HL-60/S4 treated with retinoic acid at 250 ng/mL for 4 days and 3 days (cell line): Measurements from ENCODE around the gene SWAP70.
"Not testable (repeated sequence)": the region's sequence is repeated elsewhere in the genome, so short reads cannot be mapped to it uniquely, and the experiment has no call there.

Source experiments
- in situ Hi-C: fragments of 300-500 bp; cut with MboI; formaldehyde crosslinking; loops from 2 replicates; pipeline ENCODE4 v1.7.0; 2022; ENCODE audit warnings: low sequenced_read_pairs

Gene SWAP70

DNA sequence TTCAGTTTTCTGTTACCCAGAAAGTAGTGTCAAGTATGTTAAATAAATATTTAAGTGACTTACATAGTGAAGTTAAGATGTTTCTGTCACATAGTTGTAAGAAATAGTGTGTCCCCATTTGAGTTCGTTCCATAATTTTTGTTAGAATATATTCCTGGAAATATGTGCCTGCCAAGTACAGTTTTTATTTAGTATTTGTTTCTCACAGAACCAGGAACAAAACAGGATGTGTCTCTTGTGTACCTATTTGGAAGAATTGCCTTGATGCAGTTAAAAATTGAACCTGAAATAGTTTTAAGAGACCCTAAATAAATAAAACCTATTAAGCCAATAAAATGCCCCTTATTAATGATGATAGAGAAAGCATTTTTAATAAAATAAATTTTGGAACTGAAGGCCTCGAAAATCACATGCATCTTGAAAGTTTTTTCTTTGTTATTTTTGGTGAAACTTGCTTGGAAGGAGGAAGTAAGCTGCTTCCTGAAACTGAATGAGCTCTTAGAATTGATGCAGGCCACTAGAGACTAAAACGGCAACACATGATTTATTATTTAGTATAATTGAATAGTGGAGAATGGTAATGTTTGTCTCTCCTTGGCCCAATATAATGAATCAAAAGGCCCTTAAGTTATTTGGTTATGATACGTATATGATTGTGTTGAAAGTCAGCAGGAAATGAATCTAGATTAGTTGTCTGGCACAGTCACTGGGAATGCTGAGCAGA is 55.9 kb downstream of the SWAP70 start:
- in situ Hi-C loops, result no loop called here

DNA sequence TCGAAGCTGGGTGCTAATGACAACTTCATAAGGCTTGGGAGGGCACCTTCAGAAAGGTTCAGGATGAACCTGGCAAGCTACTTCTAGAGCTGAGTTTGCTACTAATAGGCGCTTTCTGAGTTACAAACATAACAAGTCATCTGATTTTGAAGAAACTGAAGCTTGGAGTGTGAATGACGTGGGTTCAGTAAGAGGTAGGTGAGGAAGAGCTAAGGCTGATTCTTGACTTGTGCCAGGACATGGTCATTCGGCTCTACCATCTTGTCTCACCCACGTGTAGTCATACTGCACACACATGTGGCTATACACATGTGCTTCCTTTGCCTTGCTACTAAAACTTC is 56.4 kb downstream of the SWAP70 start:
- in situ Hi-C loops, result no loop called here

DNA sequence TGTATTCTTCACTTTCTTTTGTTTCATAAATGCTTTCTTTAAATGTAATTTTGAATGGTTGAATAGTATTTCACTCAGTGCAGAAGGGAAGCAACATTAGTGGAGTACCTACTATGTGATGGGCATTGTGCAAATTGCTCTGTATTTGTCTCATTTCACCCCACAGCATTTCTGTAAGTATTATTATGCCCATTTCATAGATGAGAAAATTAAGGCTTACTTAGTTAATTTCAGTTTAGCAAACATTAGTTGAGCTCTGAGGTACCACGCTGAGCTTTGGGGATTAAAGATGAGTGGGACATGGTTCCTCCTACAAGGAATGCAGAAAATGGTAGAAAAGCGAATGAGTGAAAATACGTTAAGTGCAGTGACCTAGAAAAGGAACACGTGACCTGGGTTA is 58.1 kb downstream of the SWAP70 start:
- in situ Hi-C loops, result no loop called here

DNA sequence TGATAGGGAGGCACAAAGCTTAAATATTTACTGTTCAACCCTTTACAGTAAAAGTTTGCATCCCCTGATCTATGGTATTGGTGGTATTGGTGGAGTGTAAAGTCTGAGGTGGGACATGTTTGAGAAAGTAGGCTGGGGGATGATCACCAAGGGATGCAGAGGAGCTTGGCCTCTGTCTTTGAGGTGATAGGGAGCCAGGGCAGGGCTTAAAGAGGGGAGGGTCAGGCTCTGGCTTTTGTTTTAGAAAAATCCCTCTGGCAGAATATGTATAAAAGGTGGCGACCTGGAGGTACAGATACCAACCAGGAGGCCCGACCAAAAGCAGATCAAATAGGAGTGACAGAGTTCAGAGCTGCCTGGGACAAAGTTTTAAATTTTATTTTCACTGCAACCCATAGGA is 59.0 kb downstream of the SWAP70 start:
- in situ Hi-C loops, result no loop called here

DNA sequence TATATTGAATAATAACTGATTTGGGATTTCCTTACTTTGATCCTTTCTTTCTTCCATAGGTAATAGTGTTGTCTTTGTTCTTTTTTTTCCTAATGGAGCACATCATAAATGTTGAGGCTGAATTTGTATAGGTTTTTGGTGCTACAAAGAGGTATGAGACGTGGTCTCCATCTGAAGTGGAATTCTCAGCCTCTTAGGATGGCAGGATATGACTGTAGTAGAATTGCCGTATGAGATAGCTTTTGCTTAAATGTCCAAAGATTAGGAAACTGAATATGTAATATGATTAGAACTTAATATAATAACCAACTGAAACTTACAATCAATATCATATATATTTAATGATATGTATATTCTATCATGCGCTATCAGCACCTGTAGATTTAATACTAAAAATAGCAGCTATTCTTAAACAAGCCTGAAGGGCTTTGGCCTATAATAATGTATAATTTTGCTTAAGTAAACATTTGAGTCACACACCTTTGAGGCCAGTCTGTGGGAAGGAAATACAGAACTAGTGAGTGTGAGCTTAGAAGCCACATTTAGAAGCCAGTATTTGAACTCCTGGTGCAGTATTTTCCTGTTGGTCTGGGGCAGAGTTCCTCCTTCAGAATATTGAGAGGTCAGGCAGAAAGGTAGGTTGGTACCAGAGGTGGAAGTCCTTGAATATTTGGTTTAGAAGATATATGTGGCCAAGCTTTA is 62.6 kb downstream of the SWAP70 start:
- in situ Hi-C loops, result no loop called here

DNA sequence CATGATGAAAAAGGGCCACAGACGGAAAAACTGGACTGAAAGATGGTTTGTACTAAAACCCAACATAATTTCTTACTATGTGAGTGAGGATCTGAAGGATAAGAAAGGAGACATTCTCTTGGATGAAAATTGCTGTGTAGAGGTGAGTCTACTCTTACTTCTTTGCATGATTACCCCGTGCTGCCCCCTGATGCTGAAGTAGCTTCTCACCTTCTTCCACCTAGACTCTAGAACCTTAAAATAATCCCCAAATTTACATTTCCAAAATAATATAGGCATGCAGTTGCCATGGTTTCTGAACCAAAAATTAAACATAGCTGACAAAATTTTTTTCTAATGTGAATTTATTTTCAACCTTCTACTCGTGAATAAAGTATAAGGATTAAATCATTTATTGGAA is 64.2 kb downstream of the SWAP70 start:
- in situ Hi-C loops, result no loop called here

DNA sequence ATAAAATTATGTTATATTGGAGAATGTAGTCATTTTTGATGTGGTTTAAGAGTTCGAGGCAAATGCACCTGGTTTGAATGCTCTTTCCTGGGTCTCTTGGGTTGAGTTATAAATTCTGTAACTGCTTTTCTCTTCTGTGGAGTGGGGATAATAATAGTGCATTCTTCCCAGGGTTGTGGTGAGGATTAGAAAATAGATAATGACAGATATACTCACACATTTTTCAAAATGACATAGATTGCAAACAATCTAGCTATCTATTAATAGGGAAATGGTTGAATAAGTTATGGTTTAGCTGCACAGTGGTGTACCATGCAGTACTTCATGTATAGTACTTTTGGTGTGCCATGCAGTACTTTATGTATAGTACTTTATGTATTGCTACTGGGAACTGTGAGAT is 67.4 kb downstream of the SWAP70 start:
- in situ Hi-C loops, result no loop called here

DNA sequence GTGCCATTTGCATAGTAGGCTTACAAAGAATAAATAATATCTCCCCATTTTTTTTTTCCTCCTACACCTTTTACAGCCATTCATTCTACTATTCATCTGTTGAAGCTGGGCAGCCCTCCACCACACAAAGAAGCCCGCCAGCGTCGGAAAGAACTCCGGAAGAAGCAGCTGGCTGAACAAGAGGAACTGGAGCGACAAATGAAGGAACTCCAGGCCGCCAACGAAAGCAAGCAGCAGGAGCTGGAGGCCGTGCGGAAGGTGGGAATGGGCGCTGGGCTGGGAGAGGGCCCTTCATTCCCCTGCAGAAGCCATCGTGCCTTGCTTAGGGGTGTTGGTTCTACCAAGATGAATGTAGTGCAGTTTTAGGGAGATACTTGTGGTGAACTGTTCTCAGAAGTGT is 68.6 kb downstream of the SWAP70 start:
- in situ Hi-C loops, result no loop called here

DNA sequence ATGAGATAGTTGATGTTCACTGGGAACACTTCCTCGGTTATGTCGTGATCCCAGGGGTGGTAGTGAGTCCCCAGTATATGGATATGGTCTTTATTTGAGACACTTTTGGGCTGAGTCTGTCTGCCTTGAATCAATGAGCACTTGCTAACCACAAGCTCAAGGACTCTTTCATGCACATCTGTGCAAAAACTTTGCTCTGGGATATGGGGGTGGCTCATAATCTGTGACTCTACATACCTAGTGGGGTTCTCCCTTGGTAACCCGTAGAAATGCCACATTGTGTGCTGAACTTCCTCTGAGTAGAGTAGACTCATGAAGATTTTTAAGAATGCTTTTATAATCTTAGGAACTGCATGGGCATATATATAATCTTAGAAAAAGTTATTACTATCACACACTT is 69.3 kb downstream of the SWAP70 start:
- in situ Hi-C loops, result no loop called here

DNA sequence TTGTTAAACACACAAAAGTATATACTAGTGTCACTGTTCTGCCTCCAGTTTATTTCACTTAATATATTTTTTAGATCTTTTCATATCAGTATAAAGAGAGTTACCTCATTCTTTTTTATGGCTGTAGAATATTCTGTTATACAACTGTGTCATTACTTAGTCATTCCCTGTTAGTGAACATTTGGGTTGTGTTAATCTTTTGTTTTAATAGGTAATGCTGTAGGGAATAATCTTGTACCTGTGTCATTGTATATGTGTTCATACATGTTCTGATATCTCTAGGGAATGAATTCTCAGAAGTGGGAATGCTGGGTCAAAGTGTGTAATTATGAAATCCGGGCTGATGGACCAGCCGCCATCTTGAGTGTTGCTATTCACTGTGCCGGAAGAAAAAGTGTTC is 71.4 kb downstream of the SWAP70 start:
- in situ Hi-C loops, result no loop called here

DNA sequence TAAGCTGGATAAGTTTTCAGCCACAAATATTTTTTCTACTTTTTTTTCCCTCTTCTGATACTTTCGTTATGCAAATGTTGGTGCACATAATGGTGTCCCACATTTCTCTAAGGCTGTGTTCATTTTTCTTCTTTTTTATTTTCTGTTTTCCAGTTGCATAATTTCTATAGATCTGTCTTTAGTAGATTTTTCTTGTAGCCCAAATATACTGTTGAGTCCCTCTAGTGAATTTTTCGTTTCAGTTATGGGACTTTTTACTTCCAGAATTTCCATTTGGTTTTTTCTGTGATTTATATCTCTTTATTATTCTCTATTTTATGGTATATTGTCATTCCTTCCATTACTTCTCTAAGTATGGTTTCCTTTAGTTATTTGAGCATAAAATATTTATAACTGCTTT is 72.0 kb downstream of the SWAP70 start:
- in situ Hi-C loops, result no loop called here

DNA sequence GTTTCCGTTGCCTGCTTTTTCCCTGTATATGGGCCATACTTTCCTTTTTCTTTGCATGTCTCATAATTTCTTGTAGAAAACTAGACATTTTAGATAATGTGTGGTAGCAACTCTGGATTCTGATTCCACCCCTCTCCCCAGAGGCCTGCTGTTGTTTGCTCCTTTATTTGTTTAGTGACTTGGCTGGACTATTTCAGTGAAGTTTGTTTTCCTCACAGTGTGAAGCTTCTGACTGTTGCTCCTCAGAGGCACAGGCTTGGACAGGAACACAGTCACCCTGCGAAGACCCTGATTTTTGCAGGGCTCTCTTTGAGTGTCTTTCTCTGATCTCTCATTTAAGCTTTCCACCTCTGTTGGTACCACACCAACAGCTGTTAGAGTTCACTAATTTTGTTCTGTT is 72.5 kb downstream of the SWAP70 start:
- in situ Hi-C loops, result no loop called here

DNA sequence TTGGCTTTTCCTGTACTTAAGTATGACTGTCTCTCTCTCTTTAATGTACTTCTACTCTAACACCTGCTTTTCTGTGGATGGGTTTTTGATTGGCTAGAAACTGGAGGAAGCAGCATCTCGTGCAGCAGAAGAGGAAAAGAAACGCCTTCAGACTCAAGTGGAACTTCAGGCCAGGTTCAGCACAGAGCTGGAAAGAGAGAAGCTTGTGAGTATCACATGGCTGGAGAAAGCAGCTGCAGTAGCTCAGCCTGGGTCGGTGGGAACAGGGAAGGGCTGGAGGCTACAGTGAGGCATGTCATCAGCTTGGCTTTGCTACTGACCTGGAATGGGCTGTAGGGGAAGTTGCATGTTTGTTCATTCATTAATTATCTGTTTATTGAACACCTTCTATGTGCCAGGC is 74.2 kb downstream of the SWAP70 start:
- in situ Hi-C loops, result no loop called here

DNA sequence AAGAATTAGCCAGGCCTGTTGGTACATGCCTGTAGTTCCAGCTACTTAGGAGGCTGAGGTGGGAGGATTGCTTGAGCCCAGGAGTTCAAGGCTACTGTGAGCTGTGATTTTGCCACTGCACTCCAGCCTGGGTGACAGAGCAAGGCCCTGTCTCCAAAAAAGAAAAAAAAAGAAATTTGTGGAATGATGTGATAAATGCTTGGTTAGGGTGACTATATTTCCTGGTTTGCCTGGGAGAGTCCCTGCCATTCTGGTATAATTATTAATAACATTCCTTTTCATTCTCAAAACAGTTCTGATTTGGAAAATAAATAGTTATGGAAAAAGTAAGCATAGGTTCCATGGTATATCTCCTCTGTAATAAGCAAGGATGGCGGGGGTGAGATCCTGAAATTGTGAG is 74.8 kb downstream of the SWAP70 start:
- in situ Hi-C loops, result no loop called here

DNA sequence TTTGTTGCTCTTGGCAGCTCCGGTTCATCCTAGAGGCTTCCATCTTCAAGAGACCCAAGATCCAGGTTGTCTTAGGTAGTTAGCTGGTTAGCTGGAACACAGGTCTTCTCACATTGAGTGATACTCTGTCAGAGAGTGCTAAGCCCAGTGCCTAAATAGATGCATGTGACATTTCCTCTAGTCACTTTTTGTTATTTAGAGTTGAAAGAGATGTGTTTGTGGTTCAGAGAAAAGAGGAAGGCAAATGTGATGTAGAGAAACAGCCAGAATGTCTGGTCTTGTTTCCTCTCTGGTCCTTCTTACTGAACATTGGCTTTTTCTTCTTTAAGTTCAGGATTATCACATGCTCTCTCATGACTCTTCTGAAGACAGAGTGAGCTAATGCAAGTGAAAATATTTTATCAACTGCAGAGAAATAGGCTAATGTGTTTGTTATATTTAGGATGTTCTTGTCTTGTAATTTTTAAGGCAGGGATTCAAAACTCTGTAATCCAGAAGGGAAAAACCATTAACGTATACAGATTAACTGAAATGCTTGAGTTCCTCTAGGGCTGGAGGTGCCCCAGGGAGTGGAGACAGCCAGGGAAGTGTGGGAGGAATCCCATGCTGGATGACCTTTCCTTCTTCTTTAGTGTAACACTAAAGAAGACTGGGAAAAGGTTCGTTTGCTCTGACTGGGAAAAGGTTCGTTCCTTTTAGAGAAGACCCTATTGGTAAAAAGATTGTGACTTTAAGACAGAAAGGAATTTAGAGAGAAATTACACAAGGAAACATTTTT is 75.4 kb downstream of the SWAP70 start:
- in situ Hi-C loops, result no loop called here

DNA sequence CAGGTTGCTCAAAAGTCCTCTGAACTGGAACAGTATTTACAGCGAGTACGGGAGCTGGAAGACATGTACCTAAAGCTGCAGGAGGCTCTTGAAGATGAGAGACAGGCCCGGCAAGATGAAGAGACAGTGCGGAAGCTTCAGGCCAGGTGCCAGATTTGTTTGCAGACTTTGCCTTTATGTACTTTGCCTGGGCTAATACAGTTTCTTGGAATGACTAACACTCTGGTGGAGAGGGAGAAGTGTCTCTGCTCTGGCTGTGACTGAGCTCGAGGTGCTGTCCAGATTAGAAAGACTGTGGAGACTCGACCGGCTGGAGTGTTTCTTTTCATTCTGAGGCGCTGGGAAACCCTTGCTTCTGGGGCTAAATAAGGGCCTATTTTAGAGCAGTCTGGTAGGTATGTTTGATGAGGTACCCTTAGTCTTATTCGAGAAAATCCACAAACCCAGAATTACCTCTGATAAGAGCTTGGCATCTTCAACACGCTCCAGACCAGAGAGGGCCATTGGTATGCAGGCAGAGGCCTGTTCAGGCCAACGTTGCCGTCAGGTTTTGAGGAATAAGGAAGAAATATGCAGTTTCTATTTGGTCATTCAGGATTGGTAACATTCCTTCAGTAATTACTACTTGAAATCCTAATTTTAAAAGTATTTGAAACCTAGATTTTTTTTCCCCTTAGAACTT is 76.5 kb downstream of the SWAP70 start:
- in situ Hi-C loops, result no loop called here

DNA sequence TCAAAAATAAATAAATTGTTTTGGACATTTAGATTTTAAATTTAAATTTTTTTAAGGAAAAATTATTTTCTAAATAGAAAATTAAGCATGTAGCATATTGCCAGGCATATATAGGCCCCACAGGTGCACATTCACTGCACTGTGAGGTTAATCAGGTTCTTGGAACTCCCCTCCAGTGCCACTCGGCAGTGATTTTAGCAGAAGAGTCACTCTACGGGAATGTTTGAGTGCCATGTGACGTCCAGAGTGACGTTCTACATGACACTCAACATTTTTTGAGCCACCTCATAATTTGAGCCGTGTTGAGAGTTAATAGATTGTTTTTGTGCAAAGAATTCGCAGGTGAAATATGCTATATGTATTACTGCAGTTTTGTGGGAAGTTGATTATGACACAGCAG is 77.4 kb downstream of the SWAP70 start:
- in situ Hi-C loops, result no loop called here

DNA sequence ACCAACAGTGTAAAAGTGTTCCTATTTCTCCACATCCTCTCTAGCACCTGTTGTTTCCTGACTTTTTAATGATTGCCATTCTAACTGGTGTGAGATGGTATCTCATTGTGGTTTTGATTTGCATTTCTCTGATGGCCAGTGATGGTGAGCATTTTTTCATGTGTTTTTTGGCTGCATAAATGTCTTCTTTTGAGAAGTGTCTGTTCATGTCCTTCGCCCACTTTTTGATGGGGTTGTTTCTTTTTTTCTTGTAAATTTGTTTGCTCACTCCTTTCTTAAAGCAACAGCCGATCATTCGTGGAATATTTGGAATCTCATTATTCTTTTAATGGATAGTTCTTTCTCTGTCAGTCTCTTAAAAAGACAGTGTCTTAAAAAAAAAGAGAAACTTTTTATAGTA is 79.6 kb downstream of the SWAP70 start:
- in situ Hi-C loops, result not testable (repeated sequence)

DNA sequence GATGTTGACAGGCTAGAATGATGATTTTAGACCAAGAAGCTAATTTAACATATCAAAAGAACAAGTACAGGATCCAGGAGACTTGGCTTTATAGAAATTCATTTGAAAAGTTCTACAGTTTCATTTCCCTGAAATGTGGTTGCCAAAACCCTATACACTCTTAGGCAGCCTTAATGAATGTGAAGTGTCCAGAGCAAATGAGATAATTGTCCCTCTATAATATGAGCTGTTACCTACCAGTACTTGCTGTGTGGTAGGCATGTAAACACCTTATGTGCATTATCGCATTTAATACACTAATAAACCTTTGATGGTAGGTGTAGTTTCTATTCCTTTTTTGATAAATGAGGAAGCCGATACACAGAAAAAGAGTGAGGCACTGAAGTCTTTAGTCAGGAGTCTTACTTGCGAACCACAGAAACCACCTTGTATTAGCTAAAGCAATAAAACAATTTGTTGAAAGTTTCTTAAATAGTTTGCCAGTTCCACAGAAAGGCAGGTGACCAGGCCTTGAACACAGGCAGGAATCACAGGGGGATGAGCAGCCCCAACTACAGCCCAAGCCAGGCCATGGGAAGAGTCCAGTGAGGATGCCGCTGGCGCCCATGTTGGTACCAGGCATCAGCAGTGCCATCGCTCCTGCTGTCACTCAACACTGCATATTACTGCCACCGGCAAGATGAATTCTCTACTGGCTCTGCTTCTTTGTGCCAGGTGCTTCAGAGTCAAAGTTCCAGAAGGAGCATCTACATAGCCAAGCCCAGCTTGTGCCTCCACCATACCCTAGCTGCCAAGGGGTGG is 81.7 kb downstream of the SWAP70 start:
- in situ Hi-C loops, result no loop called here

DNA sequence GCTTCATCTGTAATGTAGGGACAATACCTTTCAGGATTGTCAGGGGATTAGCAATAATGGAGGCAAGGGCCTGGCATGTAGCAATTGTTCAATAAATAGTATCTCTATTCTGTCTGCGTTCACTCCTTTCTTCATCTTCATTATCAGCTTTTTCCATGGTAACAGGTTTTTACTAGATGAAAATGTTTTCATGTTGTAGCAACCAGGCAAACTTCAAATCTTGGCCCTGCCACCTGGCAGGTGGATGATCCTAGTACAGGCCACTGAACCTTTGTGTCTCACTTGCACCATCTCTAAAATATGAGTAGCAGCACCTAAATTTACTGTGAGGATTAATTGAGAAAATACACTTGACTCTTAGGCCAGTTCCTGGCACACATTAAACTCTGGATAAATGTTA is 83.4 kb downstream of the SWAP70 start:
- in situ Hi-C loops, result no loop called here

DNA sequence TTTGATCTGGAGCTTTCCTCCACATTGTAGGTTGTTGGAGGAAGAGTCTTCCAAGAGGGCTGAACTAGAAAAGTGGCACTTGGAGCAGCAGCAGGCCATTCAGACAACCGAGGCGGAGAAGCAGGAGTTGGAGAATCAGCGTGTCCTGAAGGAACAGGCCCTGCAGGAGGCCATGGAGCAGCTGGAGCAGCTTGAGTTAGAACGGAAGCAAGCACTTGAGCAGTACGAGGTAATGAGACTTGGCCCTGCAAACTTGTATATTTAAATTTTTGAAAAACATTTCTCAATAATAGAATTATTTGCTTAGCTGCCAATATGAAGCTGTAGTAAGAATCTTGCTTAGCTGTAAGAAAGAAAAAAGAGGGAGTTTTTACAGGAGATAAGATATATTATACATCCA is 84.0 kb downstream of the SWAP70 start:
- in situ Hi-C loops, result no loop called here
